GM21529 (cell line): ENCODE results near the gene TTC27.

Experiments used
- ATAC-seq: cut with Tn5 transposase; IDR thresholded peaks from one replicate; pipeline ENCODE4 v1.9.1; 2021; ENCODE audit not compliant: unreplicated experiment

Gene TTC27

GRCh38 chr2:32666704-32667103 is 38.9 kb downstream of the TTC27 start:
- no peak for ATAC-seq

DNA sequence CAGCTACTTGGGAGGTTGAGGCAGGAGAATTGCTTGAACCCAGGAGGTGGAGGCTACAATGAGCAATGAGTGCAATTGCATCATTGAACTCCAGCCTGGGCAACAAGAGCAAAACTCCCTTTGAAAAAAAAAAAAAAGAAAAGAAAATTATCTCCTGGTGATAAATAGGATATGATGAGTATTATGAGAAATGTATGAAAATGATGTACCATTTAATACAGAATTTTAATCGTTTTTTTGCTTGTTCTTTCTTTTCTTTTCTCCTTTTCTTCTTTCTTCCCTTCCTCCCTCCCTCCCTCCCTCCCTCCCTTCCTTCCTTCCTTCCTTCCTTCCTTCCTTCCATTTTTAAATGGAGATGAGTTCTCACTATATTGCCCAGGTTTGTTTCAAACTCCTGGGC is 40.4 kb downstream of the TTC27 start:
- ATAC-seq, result no peak

DNA sequence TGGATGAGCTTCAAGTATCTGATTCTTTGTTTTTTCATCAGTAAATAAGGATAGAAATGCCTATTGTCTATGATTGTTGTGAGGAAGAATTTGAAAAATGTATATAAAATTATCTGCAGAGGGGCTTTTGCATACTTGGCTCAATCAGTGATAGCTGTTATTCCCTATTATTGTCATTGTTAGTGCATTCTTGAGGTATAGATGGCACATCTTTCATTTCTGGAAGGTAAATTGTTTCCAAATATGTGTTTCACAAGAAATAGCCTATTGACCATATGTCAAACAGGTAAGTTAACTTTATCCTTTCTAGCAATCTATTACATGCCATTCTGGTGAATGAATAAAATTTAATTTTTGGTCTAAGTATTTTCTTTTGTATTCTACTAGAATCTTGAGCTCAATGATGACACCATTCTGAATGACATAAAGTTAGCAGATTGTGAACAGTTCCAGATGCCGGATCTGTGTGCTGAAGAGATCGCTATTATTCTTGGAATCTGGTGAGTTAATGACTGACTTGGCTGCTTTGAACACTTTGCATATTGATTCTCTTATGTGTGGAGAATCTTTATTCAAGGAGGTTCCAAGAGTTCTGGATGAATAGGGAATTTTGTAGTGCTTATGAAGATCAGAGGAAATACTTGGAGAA is 44.2 kb downstream of the TTC27 start:
- ATAC-seq, result no peak

GRCh38 chr2:32678825-32679224 is 51.0 kb downstream of the TTC27 start:
- ATAC-seq, result no peak

DNA sequence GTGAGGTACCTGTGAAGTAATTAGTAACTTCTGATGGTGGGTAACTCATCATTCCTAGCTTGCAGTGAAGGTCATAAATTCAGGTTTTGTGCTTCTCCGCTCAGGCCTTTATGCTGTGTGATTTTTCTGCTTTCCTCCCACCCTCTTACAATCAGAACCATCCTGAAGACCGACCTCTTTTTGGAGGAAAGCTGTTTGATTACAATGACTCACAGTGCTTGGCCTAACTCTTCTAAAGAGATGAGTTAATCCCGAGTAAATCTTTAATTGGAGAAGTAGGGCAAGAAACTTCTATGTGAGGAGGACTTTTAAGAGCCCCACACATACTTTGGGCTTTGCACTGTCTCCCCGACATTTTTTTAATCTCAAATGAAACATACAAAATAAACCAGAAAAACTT is 53.1 kb downstream of the TTC27 start:
- ATAC-seq, result no peak

- ATAC-seq, result no peak
These were observed 55.8 kb downstream of the TTC27 start for GRCh38 chr2:32683520-32684086.

GRCh38 chr2:32688541-32688940 is 60.7 kb downstream of the TTC27 start:
- peak; percentile 48 for ATAC-seq

DNA sequence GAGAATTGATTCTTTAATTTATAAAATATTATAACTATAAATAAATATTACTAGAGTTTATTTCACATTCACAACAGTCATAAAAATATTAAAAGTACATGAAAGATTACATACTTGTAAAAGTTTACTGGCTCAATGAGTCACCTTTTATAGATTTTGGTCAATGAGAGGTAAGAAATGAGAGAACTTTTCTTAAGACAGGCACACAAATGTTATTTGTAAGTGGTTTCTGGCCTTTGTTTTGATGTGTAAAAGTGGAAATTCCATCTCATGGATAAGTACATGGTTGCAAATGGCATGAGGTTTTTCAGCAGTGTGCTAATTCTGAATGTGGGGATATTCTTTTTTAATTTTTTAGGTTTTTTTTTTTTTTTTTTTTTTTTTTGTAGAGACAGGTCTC is 63.8 kb downstream of the TTC27 start:
- ATAC-seq, result no peak

- ATAC-seq, result no peak
These were observed 68.6 kb downstream of the TTC27 start for GRCh38 chr2:32696439-32696838.

- ATAC-seq, result no peak
These were observed 69.3 kb downstream of the TTC27 start for GRCh38 chr2:32697156-32697555.

GRCh38 chr2:32699151-32699550 is 71.3 kb downstream of the TTC27 start:
- ATAC-seq, result no peak

- no peak for ATAC-seq
These were observed 74.0 kb downstream of the TTC27 start for GRCh38 chr2:32701806-32702205.

DNA sequence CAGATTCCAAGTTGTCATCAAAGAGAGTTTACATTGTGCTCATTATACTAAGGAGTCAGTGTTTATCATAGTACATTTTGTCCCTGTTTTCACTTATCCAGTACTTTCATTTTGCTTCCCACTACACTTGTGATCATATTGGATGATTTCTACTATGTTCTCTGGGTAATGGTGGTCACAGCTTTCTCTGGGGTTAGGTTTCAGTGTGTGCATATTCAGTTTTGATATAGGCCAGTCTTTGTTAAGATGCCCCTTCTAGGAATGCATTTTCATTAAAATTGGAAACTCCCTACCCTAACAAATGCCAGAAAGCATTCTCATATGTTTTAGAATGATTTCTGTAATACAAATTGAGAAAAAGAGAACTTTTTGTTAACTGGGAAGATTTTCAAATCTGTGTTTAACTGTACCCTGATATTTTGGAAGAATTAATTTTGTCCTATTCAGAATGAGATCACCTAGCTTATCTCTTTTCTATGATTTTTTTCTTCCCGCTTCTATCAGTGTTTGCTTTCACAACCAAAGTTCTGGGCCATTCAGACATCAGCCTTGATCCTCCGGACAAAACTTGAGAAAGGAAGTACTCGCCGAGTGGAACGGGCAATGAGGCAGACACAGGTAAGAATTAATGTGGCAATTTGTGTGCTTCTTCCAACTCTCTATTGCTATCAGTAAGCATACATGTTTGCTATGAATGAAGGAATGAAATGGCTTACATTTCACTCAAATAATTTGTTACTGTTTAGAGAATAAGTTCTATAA is 74.6 kb downstream of the TTC27 start:
- no peak for ATAC-seq

- no peak for ATAC-seq
These were observed 79.1 kb downstream of the TTC27 start for GRCh38 chr2:32706815-32707579.

DNA sequence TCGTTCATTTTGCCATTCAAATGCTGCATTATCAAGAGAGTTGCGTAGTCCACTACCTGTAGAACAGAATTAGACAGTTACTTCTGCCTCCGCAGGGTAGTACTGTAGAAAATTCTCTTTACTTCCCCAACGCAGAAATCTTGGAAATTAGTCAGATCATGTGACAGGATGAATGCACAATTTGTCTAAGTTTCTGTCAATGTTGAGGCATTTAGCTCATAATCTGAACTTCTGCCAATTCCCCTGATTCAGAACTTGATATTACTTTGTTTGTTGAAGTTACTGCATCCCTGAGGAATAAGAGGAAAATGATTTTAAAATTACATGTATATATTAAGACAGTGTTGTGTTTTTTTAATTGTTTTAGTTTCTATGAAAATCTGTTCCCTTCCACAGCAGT is 83.4 kb downstream of the TTC27 start:
- no peak for ATAC-seq

- no peak for ATAC-seq
These were observed 84.2 kb downstream of the TTC27 start for GRCh38 chr2:32711908-32712501.

GRCh38 chr2:32712870-32713269 is 85.0 kb downstream of the TTC27 start:
- no peak for ATAC-seq

GRCh38 chr2:32714521-32714920 is 86.7 kb downstream of the TTC27 start:
- ATAC-seq, result no peak

- ATAC-seq, result peak; percentile 92
These were observed 87.6 kb downstream of the TTC27 start for GRCh38 chr2:32715391-32715841.

GRCh38 chr2:32715981-32716380 is 88.1 kb downstream of the TTC27 start:
- ATAC-seq, result no peak

DNA sequence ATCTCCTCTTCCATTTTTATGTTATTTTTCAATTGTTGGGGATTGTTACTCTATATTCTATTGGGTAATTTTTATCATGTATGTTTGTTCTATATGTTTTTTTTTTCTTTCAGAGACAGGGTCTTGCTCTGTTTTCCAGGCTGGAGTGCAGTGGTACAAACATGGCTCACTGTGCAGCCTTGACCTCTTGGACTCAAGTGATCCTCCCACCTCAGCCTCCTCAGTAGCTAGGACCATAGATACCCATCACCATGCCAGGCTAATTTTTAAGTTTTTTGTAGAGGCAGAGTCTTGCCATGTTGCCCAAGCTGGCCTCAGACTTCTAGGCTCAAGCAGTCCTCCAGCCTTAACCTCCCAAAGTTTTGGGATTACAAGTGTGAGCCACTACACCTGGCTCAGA is 88.7 kb downstream of the TTC27 start:
- ATAC-seq, result no peak
